BE2C (cell line): ENCODE data around the gene C21orf91.

Experiments
- DNase-seq: peaks from one replicate; pipeline ENCODE4 v3.0.0-alpha.2; 2020
- H3K27me3 ChIP-seq: fragments of 250-450 bp; sonication (Bioruptor Pico); 2 replicates; pipeline ENCODE4 v1.5.1; 2020; ENCODE audit warnings: mild to moderate bottlenecking
- H3K36me3 ChIP-seq: fragments of 250-450 bp; sonication (Bioruptor Pico); 2 replicates; pipeline ENCODE4 v1.5.1; 2020; ENCODE audit warnings: mild to moderate bottlenecking
- H3K4me1 ChIP-seq: fragments of 250-450 bp; sonication (Bioruptor Pico); 2 replicates; pipeline ENCODE4 v1.5.1; 2020
- H3K4me3 ChIP-seq: 2 replicates; pipeline ENCODE4 v1.5.1; 2011; ENCODE audit warnings: low read depth, low read length
- H3K9me3 ChIP-seq: fragments of 250-450 bp; sonication (Bioruptor Pico); 2 replicates; pipeline ENCODE4 v1.5.1; 2020
- CTCF ChIP-seq: IDR thresholded peaks from 2 replicates; pipeline ENCODE4 v1.5.1; 2012; ENCODE audit warnings: mild to moderate bottlenecking, low read depth, low read length

C21orf91 gene

GRCh38 chr21:17853393-17854275, 34.5 kb upstream of the C21orf91 start:
- H3K27me3 ChIP-seq = no peaks in the 10 kb centered on the region
- H3K36me3 ChIP-seq = no peaks in the 10 kb centered on the region
- H3K9me3 ChIP-seq = no peaks in the 10 kb centered on the region
- no peak for TF ChIP-seq CTCF
- DNase-seq = no peak
- no peaks in the 10 kb centered on the region for H3K4me1 ChIP-seq
- H3K4me3 ChIP-seq = no peak overlapping the region

GRCh38 chr21:17848228-17848627, 29.1 kb upstream of the C21orf91 start:
- Histone ChIP-seq H3K27me3 (no peaks in the 10 kb centered on the region), H3K9me3 (no peaks in the 10 kb centered on the region), H3K36me3 (no peaks in the 10 kb centered on the region), H3K4me1 (no peaks in the 10 kb centered on the region), H3K4me3 (no peak overlapping the region)
- no peak for TF ChIP-seq CTCF
- DNase-seq = no peak

GRCh38 chr21:17841103-17841502, 21.9 kb upstream of the C21orf91 start:
- Histone ChIP-seq H3K9me3 (no peaks in the 10 kb centered on the region), H3K4me1 (no peaks in the 10 kb centered on the region), H3K4me3 (no peak overlapping the region), H3K27me3 (no peaks in the 10 kb centered on the region), H3K36me3 (no peaks in the 10 kb centered on the region)
- no peak for DNase-seq
- no peak for TF ChIP-seq CTCF

GRCh38 chr21:17834639-17835354, 15.6 kb upstream of the C21orf91 start:
- no peak for DNase-seq
- no peaks in the 10 kb centered on the region for H3K4me1 ChIP-seq
- H3K9me3 ChIP-seq = no peaks in the 10 kb centered on the region
- H3K36me3 ChIP-seq = no peaks in the 10 kb centered on the region
- TF ChIP-seq CTCF = no peak
- no peak overlapping the region for H3K4me3 ChIP-seq
- no peaks in the 10 kb centered on the region for H3K27me3 ChIP-seq

GRCh38 chr21:17829472-17829871, 10.3 kb upstream of the C21orf91 start:
- Histone ChIP-seq H3K36me3 (no peaks in the 10 kb centered on the region), H3K4me3 (no peak overlapping the region), H3K27me3 (no peaks in the 10 kb centered on the region), H3K4me1 (no peaks in the 10 kb centered on the region), H3K9me3 (no peaks in the 10 kb centered on the region)
- DNase-seq = no peak
- TF ChIP-seq CTCF = no peak

GRCh38 chr21:17828223-17828622, 9.1 kb upstream of the C21orf91 start:
- no peak for TF ChIP-seq CTCF
- Histone ChIP-seq H3K36me3 (no peaks in the 10 kb centered on the region), H3K4me1 (no peaks in the 10 kb centered on the region), H3K27me3 (no peaks in the 10 kb centered on the region), H3K4me3 (no peak overlapping the region), H3K9me3 (no peaks in the 10 kb centered on the region)
- no peak for DNase-seq
